Heart left ventricle (tissue), 16 donors: ENCODE results near the gene C6orf47. TPM values are rescaled to one million over a fixed set of nuclear protein-coding genes. Genes with fewer than 3 reads are reported as not detected.

ENCODE experiments used
- ATAC-seq, 4 donors: fragments of 200-7000 bp; cut with Tn5 transposase; one replicate each; pipeline ENCODE4 v1.9.1; 2020 to 2022; ENCODE audit warnings: moderate library complexity in 4 of 4, mild to moderate bottlenecking in 3 of 4, moderate number of reproducible peaks in 1 of 4
- DNase-seq, 5 donors: peaks; one replicate each; pipeline ENCODE4 v3.0.0-alpha.2; 2020
- H3K27ac ChIP-seq, 12 donors: fragments of 200-600 bp; sonication (generic) in 4 of 12; one replicate each; pipeline versions ENCODE4 v1.5.0 to v1.8.0; 2016 to 2022; ENCODE audit warnings: mild to moderate bottlenecking in 2 of 12
- H3K27me3 ChIP-seq, 9 donors: fragments of 200-600 bp; sonication (generic) in 2 of 9; one replicate each; pipeline versions ENCODE4 v1.5.1 to v1.8.0; 2016 to 2022; ENCODE audit warnings: mild to moderate bottlenecking in 3 of 9
- H3K36me3 ChIP-seq, 9 donors: fragments of 200-600 bp; sonication (generic) in 2 of 9; one replicate each; pipeline versions ENCODE4 v1.5.0 to v1.8.0; 2018 to 2022; ENCODE audit warnings: mild to moderate bottlenecking in 2 of 9
- H3K4me1 ChIP-seq, 12 donors: fragments of 200-600 bp; sonication (generic) in 4 of 12; one replicate each; pipeline versions ENCODE4 v1.5.0 to v1.8.0; 2016 to 2022; ENCODE audit warnings: mild to moderate bottlenecking in 3 of 12
- H3K4me3 ChIP-seq, 12 donors: fragments of 200-600 bp; sonication (generic) in 4 of 12; one replicate each; pipeline versions ENCODE4 v1.5.0 to v1.8.0; 2017 to 2022; ENCODE audit warnings: mild to moderate bottlenecking in 9 of 12, moderate library complexity in 4 of 12
- H3K9me3 ChIP-seq, 12 donors: fragments of 200-600 bp; sonication (generic) in 4 of 12; one replicate each; pipeline versions ENCODE4 v1.5.0 to v1.8.0; 2016 to 2022; ENCODE audit warnings: mild to moderate bottlenecking in 1 of 12
- POLR2A ChIP-seq, 2 donors: fragments of 450-650 bp; IDR thresholded peaks; one replicate each; pipeline ENCODE4 v1.6.1; 2017; ENCODE audit warnings: antibody characterized with exemption in 2 of 2, mild to moderate bottlenecking in 2 of 2, moderate library complexity in 2 of 2
- WGBS, 4 donors: extraction: QIAGEN DNeasy Blood & Tissue Kit in 2 of 4; methylation state at CpG; one replicate each; pipeline versions ENCODE4 v1.1.5 to v1.1.7; 2013 to 2018; 5-methylcytosine and 5-hydroxymethylcytosine counted together
- intact Hi-C, 10 donors: fragments of 100-400 bp; cut with DNase I; formaldehyde crosslinking; loops; one replicate each; pipeline versions ENCODE4 v1.11.1 to v1.14.2; 2022
- polyA plus RNA-seq, 2 donors: library from polyadenylated mRNA; stranded (reverse); fragments of 200-250 nt; gene quantifications; one replicate each; pipeline ENCODE4 v1.2.3, GENCODE V29; 2013
- total RNA-seq, 9 donors: library from RNA; depleted of rRNA in 2 of 9; stranded (reverse); fragments of >200 nt in 2 of 9; fragmentation: NEBNext Ultra II Directional in 3 of 9; extraction: Animal tissue kit (Norgen Biotek cat#: 25700) in 3 of 9; gene quantifications; one replicate each; pipeline versions ENCODE4 v1.1.0 to v1.2.4, GENCODE V29; 2016 to 2023
- TF ChIP-seq, protein P1 (sequence below), 12 donors: fragments of 200-600 bp; sonication (generic) in 4 of 12; IDR thresholded peaks; one replicate each; pipeline versions ENCODE4 v1.5.0 to v1.8.0; 2018 to 2022; ENCODE audit warnings: antibody characterized with exemption in 12 of 12, mild to moderate bottlenecking in 5 of 12
- donor health status: ischemic (EF 13 %, LVEDD 7.1; RV severe dilation, severe dysfunction).
- donor health status: healthy with polysubstance abuse.
- donor health status: DM: no; HTN: yes; CAD: no.
- donor health status: DM: no; HTN: no; CAD: no.
- donor health status: ischemic (EF 25% LVEDD 6.9; RV normal size, moderate dysfunction).
- donor health status: ischemic (EF 25% LVEDD 5.7; RV mildly dilated, moderate dysfunction).
- donor health status: healthy.
- donor health status: DM: yes; HTN: yes; CAD: no.
- donor health status: ischemic (EF 35%, LVEDD 5.7; RV mildly dilated, moderate dysfunction).
- donor health status: nonischemic (EF 11% LVEDD 7.7; RV severe dilation, severe dysfunction).
- donor health status: DM: yes; HTN: yes; CAD: no.
- donor health status: PGD.
- donor health status: ischemic (EF 29% LVEDD 5.4; RV normal size, mild dysfunction).
- donor health status: nonischemic (EF 23%, LVEDD 6.1; RV moderate dilation, normal function).

The C6orf47 gene
- total and polyA plus RNA-seq, 11 donors = 16.5 to 30.9 (median 20.0) TPM

GRCh38 chr6:31631209-31631608, 29.4 kb downstream of the C6orf47 start:
- Histone ChIP-seq H3K36me3 (peaks cover 7 to 100% (median 100%) of the 10 kb centered on the region in 9 donors), H3K27me3 (no peaks in the 10 kb centered on the region), H3K4me1 (peaks cover 0 to 4% (median 0%) of the 10 kb centered on the region in 12 donors), H3K9me3 (no peaks in the 10 kb centered on the region), H3K4me3 (no peak overlapping the region), H3K27ac (no peak overlapping the region)
- ATAC-seq = peak in 2 of 4 donors; percentile 7 to 11
- intact Hi-C loops = no loop called here
- TF ChIP-seq, protein P1, sequence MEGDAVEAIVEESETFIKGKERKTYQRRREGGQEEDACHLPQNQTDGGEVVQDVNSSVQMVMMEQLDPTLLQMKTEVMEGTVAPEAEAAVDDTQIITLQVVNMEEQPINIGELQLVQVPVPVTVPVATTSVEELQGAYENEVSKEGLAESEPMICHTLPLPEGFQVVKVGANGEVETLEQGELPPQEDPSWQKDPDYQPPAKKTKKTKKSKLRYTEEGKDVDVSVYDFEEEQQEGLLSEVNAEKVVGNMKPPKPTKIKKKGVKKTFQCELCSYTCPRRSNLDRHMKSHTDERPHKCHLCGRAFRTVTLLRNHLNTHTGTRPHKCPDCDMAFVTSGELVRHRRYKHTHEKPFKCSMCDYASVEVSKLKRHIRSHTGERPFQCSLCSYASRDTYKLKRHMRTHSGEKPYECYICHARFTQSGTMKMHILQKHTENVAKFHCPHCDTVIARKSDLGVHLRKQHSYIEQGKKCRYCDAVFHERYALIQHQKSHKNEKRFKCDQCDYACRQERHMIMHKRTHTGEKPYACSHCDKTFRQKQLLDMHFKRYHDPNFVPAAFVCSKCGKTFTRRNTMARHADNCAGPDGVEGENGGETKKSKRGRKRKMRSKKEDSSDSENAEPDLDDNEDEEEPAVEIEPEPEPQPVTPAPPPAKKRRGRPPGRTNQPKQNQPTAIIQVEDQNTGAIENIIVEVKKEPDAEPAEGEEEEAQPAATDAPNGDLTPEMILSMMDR (IDR thresholded peaks at IDR 0.05) = no peak
- TF ChIP-seq POLR2A (IDR thresholded peaks at IDR 0.05) = no peak
- WGBS, 4 donors = 81 to 89% (median 86%) methylated on average over 15 to 16 of the region's 16 CpGs
- no peak for DNase-seq

DNA sequence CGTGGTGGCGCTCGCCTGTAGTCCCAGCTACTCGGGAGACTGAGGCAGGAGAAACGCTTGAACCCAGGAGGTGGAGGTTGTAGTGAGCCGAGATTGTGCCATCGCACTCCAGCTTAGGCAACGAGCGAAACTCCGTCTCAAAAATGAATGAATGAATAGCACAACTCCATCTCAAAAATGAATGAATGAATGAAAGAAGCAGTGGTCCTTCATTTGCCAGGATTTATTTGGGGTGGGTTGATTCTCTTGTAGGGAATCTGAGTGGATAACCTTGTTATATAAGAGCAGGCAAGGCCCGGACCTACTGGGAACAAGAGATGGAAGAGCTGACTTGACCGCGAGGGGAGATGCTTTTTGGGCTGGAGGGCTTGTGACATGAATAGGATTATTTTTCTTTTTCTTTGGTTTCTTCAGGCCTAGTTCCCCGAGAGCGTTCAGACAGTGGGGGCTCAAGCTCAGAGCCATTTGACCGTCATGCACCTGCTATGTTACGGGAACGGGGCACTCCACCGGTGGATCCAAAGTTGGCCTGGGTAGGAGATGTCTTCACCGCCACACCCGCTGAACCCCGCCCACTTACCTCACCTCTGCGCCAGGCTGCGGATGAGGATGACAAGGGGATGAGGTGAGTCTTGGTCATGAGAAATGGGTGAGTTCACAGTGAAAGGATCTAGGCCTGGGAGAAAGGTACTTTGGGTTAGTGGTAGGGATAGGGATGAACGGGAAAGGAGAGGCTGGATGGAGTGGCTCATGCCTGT, 30.2 kb downstream of the C6orf47 start:
- DNase-seq = no peak
- Histone ChIP-seq H3K9me3 (no peaks in the 10 kb centered on the region), H3K36me3 (peaks cover 7 to 100% (median 100%) of the 10 kb centered on the region in 9 donors), H3K4me3 (no peak overlapping the region), H3K4me1 (peaks cover 0 to 4% (median 0%) of the 10 kb centered on the region in 12 donors), H3K27me3 (no peaks in the 10 kb centered on the region), H3K27ac (no peak overlapping the region)
- no peak for TF ChIP-seq POLR2A (IDR thresholded peaks at IDR 0.05)
- TF ChIP-seq, protein P1 (IDR thresholded peaks at IDR 0.05) = no peak
- ATAC-seq = no peak
- 90 to 93% (median 92%) methylated on average over 25 of the region's 25 CpGs for WGBS, 4 donors
- intact Hi-C loops = no loop called here

- TF ChIP-seq POLR2A (IDR thresholded peaks at IDR 0.05) = no peak
- TF ChIP-seq, protein P1 (IDR thresholded peaks at IDR 0.05) = no peak
- Histone ChIP-seq H3K27me3 (no peaks in the 10 kb centered on the region), H3K27ac (no peak overlapping the region), H3K4me3 (no peak overlapping the region), H3K4me1 (peaks cover 0 to 4% (median 0%) of the 10 kb centered on the region in 12 donors), H3K36me3 (peaks cover 8 to 100% (median 100%) of the 10 kb centered on the region in 9 donors), H3K9me3 (no peaks in the 10 kb centered on the region)
- DNase-seq (no peak), ATAC-seq (no peak)
- intact Hi-C loops = no loop called here
- WGBS, 4 donors = 86 to 91% (median 89%) methylated on average over 7 of the region's 7 CpGs
These were observed 31.6 kb downstream of the C6orf47 start for GRCh38 chr6:31629014-31629413.

GRCh38 chr6:31627690-31628287, 32.8 kb downstream of the C6orf47 start:
- peaks cover 8 to 100% (median 98%) of the 10 kb centered on the region in 9 donors for H3K36me3 ChIP-seq
- WGBS, 4 donors = 95 to 97% (median 96%) methylated on average over 19 of the region's 19 CpGs
- DNase-seq (no peak), ATAC-seq (no peak)
- H3K27me3 ChIP-seq = no peaks in the 10 kb centered on the region
- no peak overlapping the region for H3K27ac ChIP-seq
- H3K4me3 ChIP-seq = no peak overlapping the region
- H3K9me3 ChIP-seq = no peaks in the 10 kb centered on the region
- TF ChIP-seq, protein P1 (IDR thresholded peaks at IDR 0.05) = no peak
- no peak for TF ChIP-seq POLR2A (IDR thresholded peaks at IDR 0.05)
- intact Hi-C loops = loop anchor here in 1 of 10 donors (2.0 kb wide), 1 partner anchor 15 kb away; no protein-coding TSS in a partner anchor
- peaks cover 0 to 4% (median 0%) of the 10 kb centered on the region in 12 donors for H3K4me1 ChIP-seq
